GM18867 (cell line): ENCODE measurements around the gene KRTAP5-5.
"Not testable (repeated sequence)": the region's sequence is repeated elsewhere in the genome, so short reads cannot be mapped to it uniquely, and the experiment has no call there.

Experiments used
- ATAC-seq: cut with Tn5 transposase; IDR thresholded peaks from one replicate; pipeline ENCODE4 v1.9.1; 2021; ENCODE audit warnings: mild to moderate bottlenecking, moderate library complexity; ENCODE audit not compliant: unreplicated experiment

The KRTAP5-5 gene

DNA sequence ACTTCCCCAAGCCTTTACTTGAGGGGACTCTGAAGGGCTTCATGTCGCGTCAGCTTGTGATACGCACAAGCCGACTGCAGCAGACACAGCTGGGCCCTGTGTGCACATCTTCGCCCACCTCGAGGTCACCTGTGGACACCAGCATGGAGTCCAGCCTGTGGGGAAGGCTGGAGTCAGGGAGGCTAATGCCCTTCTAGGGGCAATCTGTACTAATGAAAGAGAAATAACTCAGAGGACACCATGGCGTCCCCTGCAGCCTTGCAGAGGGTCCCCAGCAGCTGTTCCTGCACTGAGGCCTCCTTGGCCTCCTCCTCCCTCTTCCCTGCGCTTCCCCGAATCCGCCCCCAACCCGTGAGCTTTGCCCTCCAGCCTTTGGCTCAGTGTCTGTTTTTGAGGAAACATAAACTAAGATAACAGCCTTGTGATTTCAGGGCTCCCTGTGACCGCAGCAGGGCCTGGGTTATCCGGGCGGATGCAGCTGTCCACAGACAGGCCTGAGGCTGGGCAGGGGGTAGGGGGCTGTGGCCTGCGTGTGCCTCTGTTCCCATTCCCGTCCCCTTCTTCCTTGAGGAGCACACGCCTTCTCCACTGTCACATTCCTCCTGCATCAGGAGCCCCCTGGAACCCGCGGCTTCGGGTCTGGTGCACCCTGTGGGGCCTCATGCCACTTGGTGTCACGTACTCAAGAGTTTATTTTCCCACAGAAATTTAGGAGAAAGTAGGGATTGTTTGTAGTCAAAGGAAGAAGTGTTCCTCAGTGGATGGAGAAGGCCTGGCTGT is 25.0 kb downstream of the KRTAP5-5 start:
- no peak for ATAC-seq

DNA sequence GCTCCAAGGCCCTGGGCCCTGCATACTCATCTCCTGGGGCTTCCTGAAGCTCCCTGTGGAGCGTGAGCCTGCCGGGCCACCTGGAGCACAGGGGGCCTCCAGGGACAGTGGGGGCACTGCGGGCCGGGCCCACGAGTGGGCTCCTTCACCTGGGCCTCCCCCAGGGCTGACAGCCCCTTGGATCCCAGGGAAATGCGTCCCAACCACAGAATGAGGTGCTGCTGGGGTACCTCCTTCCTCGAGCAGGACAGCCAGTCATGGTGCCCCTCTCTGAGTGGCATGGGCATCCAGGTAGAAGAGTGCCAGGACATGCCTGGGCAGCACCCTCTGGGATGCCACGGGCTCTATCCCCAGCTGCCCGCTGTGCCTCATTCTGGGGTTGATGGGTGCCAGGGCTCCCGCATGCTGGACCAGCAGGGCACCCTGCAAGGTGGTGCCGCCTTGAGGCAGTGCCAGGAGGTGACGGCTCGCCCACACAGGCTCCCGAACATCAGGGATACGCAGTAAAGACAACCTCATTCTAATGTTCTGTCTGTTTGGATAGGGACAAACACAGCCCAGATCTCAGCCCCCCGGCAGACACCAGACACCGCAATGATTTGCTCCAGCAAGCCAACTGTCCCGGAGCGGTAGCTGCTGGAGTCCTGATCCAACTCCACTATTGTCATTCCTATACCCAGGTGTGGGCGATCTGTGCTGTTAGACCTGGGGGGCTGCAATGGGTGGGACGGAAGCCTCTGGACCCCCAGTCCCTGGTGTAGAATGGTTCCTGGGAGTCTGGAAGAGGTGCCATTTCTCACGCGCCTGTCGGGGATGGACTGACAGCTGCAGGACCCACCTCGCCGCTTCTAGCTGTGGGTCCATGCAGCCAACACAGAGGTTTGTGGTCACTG is 25.8 kb downstream of the KRTAP5-5 start:
- no peak for ATAC-seq

DNA sequence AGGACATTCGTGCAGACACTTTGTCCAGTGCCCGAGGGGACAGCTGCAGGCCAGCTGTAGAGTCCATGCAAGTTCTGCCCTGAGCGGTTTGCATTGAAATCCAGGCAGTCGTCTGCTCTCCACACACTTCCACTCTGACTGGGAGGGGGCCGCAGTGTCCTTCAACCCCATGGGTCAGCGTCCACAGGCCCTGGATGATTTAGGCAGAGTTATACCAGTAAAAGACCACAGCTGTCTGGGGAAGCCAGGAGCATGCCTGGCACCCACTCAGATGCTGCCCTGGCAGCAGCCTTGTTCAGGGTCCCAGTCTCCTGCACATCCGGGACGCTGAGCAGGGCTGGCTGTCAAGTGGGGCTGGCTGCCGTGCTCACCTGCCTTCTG is 26.5 kb downstream of the KRTAP5-5 start:
- ATAC-seq: no peak

DNA sequence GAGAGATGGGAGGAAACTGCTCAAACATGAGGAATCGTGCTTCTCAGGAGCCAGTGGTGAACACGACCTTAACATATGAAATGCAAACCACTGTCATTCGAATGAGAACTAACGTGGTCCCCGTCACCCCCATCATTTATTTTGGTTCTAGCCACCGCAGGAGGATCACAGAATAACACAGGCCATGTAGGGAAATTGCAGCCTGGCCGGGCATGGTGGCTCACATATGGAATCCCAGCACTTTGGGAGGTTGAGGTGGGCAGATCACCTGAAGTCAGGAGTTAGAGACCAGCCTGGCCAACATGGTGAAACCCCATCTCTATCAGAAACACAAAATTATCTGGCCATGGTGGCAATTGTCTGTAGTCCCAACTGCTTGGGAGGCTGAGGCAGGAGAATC is 27.1 kb downstream of the KRTAP5-5 start:
- no peak for ATAC-seq

DNA sequence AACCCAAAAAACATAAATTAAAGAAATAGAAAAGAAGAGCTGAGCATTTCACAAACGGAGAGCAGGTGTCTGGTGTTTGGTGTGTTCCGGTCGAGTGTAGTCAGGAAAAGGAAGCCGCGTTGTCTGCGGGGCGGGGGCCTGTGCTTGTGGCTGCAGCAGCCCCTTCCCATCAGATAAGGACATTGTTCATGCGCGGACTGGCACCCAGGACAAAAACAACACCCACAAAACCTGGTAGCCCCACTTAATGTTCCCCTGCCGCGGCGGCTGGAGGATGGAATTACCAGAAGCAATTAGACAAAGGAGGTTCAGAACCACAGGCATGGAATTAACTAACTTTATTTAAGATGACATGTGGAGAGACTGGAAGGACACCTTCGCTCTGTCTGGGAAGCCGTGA is 29.9 kb downstream of the KRTAP5-5 start:
- no peak for ATAC-seq

DNA sequence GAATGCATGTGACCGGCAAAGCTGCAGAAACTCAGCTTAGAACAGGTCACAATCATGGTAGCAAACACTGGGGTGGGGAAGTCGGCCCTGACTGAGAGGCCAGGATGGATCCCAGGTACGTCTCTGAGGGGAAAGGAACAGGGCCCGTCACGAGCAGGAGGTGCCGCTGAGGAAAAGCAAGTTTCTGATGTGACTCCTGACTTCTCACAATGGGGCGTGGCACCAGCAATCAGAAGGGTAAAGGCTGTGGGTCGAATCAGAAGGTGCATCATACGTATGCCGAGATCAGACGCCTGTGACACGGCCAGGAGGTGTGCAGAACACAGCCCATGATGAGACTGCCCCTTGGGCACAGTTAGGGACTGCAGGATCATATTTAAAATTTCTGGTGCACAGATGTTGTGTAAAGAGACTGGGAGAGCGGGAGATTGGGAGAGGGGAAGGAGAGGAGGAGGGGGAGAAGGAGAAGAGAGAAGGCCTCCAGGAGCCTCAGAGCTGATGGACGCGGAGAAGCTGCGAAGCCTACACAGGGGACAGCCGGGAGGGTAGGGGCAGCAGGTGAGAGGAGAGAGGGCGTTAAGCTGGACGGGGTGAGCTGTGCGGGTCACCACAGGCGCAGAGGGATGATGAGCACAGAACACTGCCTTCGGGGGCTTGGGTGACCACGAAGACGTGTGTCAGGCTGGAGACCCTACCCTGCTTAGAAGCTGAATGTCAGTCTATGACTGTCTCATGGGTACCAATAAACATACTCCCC is 30.7 kb downstream of the KRTAP5-5 start:
- ATAC-seq: no peak

DNA sequence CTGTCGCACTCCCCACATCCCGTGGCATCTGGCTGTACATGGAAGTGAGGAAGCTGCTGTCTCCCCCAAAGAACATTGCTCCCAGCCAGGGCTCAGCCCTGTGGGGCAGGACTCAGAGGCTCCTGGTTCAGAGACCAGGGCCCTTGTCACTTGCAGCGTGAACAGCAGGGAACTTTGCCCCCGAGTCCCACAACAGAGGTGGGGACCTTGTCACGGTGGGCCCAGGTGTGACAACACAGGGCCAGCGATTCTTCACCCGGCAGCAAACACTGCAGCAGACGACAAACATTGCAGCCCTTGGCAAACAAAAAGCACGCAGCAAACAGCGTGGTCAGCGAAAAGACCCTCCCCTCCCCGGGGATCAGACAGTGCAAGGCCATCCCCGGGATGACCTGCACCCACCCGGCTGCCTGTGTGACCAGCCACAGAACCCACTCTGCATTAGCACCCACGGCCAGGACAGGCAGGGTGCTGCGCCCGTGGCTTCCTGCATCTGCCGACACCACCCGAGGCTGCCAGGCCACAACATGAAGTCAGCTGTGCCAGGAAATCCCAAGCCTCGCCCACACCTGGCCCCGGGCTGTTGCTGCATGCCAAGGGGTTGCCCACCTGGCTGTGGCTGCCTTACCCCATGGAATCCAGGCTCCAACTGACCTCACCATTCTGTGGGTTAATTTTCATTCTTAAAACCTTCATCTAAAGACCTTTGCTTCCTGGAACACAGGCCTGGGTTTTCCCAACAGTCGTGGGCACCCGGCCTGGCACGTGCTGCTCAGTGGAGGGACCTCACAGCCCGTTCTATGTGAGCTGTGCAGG is 32.1 kb downstream of the KRTAP5-5 start:
- not testable (repeated sequence) for ATAC-seq

DNA sequence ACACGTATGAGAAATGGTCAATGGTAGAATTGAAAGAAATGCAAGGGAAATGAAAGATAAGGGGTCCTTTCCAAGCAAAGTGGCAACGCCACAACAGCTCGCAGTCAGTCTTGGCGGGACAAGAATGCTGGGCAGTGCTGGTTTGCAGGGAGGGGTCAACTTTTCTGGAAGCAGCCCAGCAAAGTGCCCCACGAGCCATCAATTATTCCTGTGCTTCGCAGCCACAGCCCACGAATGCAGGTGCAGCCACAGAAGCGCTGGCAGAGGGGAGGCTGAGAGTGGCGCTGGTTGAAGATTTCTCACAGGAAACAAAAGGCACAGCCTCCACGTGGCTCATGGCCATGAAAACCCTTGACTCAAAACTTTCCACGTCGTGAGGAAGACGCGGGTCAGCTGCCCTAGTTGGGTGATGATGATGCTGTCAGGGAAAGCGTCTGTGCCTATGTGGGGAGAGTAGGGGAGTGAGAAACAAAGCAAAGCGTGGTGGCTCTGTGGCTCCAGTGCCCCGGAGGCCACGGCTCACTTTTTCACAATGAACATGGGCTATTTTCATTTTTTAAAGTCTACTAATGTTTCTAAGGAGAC is 33.2 kb downstream of the KRTAP5-5 start:
- ATAC-seq: not testable (repeated sequence)

DNA sequence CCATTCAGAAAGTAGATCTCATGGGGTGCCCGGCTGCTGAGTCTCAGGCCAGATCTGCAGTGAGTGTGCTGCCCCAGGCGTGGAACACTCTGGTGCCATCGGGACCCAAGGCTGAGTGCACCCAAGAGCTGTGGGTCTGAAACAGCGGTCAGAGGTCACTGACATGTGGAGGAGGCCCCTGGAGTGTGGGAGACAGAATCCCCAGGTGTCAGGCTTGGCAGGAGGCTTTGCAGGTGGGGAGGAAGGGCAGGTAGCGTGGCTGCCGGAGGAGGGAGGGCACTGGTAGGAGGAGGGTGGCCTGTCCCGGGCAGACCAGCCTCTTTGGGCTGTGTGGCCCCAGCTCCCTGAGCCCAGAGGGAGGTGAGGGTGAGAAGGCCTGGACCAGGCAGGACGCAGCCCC is 35.7 kb downstream of the KRTAP5-5 start:
- no peak for ATAC-seq

DNA sequence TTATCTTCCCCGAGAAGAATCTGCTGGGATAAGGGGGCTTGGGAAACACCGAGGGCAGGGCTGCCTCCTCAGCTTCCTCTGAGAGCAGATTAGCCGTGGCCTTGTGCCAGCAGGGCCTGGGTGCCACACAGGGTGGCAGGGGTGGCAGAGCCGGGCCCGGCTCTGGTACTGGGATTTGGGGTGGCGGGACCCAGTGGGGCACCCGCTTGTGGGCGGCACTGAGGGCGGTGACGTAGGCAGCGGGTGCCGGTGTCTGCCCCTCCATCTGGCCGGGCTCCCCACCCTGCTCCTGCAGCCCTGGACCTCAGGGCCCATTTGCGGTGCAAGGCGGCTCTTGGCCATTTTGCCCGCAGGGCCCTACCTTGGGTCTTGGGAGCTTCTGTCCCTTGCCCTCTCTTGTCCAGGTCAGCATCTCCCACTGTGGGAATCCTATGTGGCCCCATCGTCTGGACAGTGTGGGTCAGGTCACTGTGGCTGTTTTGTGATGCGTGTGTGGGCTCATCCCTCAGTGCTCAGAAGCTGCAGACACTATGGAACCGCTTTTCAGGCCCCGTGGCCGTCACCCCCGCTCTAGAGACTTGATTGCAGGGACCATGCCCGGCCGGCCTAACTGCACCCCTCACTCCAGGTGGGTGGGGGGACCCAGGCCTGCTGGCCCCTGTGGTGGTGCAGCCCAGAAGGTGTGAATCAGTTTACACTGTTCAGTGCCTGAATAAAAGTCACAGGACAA is 37.7 kb downstream of the KRTAP5-5 start:
- ATAC-seq: no peak

DNA sequence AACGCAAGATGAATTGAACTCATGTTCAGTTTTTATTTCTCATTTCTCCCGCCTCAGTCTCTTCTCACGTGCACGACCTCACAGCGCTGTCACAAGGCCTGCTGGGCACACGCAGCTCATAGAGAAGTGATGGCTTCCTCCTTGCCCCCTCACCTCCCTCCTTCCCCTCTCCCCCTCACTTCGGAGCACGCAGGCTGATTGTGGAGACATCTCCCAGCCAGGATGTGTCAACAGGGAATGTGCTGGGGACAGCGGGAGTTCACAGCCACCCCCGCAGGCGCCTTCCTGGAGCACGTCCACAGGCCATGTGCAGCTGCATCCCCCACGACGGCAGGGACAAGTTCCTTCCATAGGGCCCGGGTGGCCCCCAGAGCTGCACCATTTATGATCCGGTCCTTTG is 38.3 kb downstream of the KRTAP5-5 start:
- no peak for ATAC-seq

DNA sequence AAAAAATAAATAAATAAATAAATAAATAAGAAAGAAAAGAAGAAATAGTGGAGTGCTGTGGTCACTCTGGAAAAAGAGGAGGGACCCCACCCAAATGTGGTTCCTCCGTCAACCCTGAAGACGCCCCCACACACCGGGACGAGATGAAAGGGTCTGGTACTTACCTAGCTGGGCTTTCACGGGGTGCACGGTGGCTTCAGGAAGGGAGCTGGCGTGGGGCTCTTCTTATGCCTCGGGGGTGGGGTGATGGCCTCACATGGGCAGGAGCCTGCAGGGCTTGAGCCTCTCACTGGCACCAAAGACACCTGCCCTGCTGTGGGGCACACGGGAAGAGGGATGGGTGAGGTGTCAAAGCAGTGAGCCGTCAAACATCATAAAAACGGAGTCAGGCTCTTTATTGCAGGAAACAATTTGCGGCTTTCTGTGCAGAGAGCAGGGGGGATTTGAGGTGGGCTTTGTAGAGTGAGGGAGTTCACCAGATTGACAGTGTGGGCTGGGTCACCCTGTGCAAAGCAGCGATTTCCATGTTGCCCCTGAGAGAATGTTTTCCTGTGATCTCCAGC is 39.4 kb downstream of the KRTAP5-5 start:
- ATAC-seq: no peak

DNA sequence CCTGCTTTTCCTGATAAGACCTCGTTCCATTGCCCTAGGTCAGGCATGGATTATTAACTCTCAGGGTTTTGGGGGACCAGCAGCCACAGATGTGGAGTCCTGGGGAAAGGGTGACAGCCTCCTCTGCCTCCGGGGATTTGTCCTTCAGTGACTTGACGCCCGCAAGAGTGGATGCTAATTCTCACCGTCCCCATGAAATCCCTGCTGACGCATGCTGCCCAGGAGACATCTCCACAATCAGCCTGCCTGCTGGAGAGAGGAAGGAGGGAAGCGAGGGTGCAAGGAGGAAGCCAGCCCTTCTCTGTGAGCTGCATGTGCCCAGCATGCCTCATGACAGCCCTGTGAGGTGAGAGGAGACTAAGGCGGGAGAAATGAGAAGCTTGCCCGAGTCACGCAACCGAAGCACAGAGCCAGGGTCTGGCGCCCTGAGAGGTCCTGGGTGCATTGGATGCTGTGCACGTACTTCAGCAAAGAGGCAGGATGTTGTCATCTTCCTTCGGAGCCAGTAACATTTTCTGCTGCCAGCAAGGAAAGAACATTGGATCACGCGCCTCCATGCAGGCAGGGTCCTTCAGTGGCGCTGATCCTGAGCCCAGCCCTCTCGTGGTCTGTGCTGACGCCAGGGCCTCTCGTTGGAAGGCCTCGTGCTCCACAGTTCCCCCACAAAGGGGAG is 40.1 kb downstream of the KRTAP5-5 start:
- ATAC-seq: no peak

DNA sequence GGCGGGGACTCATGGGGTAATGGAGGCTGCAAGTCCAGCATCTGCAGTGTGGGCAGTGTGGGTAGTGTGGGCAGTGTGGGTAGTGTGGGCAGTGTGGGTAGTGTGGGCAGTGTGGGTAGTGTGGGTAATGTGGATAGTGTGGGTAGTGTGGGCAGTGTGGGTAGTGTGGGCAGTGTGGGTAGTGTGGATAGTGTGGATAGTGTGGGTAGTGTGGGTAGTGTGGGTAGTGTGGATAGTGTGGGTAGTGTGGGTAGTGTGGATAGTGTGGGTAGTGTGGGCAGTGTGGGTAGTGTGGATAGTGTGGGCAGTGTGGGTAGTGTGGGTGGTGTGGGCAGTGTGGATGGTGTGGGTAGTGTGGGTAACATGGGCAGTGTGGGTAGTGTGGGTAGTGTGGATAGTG is 40.9 kb downstream of the KRTAP5-5 start:
- not testable (repeated sequence) for ATAC-seq

DNA sequence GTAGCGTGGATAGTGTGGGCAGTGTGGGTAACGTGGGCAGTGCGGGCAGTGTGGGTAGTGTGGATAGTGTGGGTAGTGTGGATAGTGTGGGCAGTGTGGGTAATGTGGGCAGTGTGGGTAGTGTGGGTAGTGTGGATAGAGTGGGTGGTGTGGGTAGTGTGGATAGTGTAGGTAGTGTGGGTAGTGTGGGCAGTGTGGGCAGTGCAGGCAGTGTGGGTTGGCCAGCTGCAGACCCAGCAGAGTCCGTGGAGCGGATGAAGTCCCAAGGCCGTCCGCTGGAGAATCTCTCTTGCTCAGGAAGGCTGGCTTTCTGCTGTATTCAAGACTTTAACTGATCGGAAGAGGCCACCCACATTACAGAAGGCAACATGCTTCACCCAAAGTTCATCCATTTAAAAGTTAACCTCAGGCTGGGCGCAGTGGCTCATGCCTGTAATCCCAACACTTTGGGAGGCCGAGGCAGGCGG is 41.4 kb downstream of the KRTAP5-5 start:
- no peak for ATAC-seq

DNA sequence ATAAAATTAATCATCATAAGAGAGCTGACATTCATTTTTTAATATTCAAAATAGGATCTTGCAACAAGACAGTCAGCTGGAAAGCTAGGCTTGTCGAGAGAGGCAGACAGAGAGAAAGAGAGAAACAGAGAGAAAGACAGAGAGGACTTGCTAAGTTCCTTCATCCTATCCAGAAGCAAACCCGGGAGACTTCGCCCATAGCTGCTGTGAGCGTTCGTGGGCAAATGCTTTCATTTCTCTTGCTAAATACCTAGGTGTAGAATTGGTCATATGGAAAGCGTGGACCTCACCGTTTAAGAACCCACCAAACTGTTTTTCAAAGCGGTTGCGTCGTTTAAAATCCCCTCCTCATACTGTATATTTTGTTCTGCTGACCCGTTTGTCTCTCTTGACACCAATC is 42.1 kb downstream of the KRTAP5-5 start:
- no peak for ATAC-seq

DNA sequence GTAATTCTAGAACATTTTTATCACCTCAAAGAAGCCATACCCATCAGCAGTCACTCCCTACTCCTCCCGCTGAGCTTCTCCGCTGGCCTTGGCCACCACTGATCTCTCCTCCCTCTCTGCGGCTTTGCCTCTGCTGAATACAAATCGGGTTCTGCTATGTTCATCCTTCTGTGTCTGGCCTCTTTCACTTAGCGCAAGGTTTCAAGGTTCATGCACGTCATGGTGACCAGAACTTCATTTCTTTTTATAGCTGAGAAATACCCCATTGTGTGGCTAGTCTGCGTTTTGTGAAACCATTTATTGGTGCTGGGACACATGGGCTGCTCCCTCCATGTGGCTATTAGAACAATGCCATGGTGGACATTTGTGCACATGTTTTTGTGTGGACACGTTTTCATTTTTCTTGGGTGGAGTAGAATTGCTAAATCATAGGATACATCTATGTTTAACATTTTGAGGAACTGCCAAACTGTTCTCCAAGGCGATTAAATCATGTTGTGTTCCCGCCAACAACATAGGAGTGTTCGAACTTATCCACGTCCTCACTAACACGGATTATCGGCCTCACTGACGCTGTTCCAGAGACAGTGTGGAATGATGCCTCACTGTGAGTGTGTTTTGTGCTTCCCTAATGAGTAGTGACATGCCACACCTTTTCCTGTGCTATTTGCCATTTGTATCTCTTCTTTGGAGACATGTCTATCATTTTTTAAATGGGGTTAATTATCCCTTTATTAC is 43.2 kb downstream of the KRTAP5-5 start:
- ATAC-seq: no peak
